Measurements from ENCODE around the gene CLEC20A.

- no peak for TF ChIP-seq CREB1 (CRISPR knock-in tag; IDR thresholded peaks at IDR 0.05; ENCODE audit: low read depth)
- TF ChIP-seq CTCF (conservative IDR thresholded peaks at IDR 0.05; ENCODE audit: low read depth in 2 of 2): no peak
- no peak for TF ChIP-seq EZH2phosphoT487 (IDR thresholded peaks at IDR 0.05; ENCODE audit: unreplicated experiment)
- no peak for TF ChIP-seq EZH2 (IDR thresholded peaks at IDR 0.05; ENCODE audit: low read depth, unreplicated experiment)
- TF ChIP-seq POLR2AphosphoS5 (IDR thresholded peaks at IDR 0.05; ENCODE audit: low read depth): no peak
- TF ChIP-seq REST (IDR thresholded peaks at IDR 0.05; ENCODE audit: unreplicated experiment): no peak
- TF ChIP-seq ZNF114 (CRISPR knock-in tag; IDR thresholded peaks at IDR 0.05): no peak
- TF ChIP-seq NANOG (IDR thresholded peaks at IDR 0.05; ENCODE audit: borderline replicate concordance): no peak
- no peak for TF ChIP-seq JUNB (IDR thresholded peaks at IDR 0.05; ENCODE audit: unreplicated experiment)
- no peak for TF ChIP-seq ZNF331 (CRISPR knock-in tag; IDR thresholded peaks at IDR 0.05; ENCODE audit: low read depth)
These were observed 46.5 kb upstream of the CLEC20A start for GRCh38 chr1:178543290-178543607.

All from GM23338 (cell line).